Measurements from ENCODE around the gene SPIRE2. TPM values are rescaled to one million over a fixed set of nuclear protein-coding genes. Genes with fewer than 3 reads are reported as not detected.

SPIRE2 gene
- total RNA-seq, 2 donors from 2014 or later = 70.2 to 97.7 TPM

DNA sequence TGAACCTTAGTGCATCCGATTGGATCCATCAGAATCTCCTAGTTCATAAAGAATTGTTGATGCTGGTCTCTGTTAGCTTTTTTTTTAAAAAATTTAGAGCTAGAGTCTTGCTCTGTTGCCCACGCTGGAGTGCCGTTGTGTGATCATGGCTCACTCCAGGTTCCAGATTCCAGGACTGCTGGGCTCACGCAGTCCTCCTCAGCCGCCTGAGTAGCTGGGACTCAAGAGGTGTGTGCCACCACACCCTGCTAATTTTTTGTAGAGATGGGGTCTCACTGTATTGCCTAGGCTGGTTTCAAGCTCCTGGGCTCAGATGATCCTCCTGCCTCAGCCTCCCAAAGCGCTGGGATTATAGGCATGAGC, 53.1 kb downstream of the SPIRE2 start:
- ATAC-seq (no peak), DNase-seq (no peak)
- intact Hi-C loops (cut with DNase I, micrococcal nuclease) = no loop called here

DNA sequence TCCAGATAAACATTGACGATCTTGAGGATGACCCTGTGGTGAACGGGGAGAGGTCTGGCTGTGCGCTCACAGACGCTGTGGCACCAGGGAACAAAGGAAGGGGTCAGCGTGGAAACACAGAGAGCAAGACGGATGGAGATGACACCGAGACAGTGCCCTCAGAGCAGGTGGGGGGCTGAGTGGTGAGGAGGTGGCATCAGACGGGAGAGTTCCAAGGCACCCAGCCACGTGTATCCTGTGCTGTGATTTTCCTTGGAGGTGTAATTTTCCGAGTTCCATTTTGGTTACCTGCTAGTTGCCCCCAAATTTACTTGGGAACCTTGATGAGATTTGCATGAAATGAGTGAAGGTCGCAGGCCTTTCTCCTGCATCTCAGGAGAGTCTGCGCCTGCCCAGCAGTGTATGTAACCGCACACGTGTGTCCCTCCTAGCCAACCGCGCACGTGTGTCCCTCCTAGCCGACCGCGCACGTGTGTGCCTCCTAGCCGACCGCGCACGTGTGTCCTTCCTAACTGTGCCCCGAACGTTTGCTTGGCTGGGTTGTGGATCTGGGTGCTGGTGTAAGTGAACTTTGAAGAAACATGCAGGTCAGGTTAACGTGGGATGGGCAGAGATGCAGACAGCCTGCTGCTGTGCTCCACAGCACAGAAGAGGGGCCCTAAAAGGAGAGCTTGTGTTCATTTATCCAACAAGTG, 55.2 kb downstream of the SPIRE2 start:
- no peak for DNase-seq
- no peak for ATAC-seq
- intact Hi-C loops (cut with DNase I, micrococcal nuclease) = no loop called here

DNA sequence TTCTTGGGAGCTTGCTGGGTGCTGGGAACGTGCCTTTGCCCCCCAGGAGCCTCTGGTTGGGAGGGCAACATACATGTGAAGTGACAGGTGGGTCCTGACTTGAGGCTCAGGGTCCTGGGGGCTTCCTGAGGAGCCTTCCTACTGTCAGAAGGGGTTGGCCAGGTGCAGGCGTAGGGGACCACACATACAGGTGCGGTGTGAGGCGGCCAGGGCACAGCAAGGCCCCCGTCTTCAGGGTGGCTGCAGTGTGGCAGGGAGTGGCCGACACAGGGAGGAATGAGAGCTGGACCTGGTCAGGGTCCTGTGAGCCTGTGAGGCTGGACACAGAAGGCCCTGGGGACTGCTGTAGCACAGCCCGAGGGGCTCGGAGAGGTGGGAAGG, 55.8 kb downstream of the SPIRE2 start:
- no peak for DNase-seq
- ATAC-seq = no peak
- intact Hi-C loops (cut with DNase I, micrococcal nuclease) = no loop called here

DNA sequence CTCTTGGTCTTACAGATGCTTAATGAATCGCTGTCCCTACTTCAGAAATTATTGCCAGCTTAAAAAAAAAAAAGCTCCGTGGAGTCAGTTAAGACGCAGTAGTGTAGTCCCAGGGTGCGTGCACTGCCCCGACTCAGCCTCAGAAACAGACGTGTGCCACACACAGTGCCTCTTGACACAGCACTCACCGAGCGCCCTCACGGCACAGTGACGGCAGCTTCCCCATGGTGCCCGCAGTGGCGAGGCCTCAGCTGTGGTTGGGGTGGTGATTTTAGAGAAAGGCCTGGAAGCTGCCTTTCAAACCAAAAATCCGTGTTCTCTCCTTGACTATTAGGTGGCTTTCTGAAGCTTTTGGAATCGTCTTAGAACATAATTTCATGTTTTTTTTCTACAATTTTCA, 59.0 kb downstream of the SPIRE2 start:
- intact Hi-C loops (cut with DNase I, micrococcal nuclease) = no loop called here
- ATAC-seq = no peak
- DNase-seq = no peak

DNA sequence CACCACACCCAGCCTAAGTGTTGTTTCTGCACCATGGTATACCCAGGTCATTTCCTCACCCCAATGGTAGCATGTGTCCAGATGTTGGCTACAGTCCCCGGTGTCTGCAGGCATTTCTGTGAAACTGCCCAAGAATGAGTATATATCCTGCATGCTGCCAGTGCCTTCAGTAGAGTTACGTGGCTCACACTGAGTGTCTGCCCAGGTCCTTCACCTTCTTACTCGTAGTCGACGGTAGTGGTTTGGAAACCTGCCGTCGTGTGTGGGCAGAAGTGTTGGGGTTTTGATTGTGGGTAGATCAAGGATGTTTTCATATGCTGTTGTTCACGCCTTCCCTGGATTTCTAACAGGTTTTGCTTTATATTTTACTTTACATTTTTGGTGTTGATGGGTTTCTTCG, 61.9 kb downstream of the SPIRE2 start:
- intact Hi-C loops (cut with DNase I, micrococcal nuclease) = no loop called here
- no peak for DNase-seq
- no peak for ATAC-seq

DNA sequence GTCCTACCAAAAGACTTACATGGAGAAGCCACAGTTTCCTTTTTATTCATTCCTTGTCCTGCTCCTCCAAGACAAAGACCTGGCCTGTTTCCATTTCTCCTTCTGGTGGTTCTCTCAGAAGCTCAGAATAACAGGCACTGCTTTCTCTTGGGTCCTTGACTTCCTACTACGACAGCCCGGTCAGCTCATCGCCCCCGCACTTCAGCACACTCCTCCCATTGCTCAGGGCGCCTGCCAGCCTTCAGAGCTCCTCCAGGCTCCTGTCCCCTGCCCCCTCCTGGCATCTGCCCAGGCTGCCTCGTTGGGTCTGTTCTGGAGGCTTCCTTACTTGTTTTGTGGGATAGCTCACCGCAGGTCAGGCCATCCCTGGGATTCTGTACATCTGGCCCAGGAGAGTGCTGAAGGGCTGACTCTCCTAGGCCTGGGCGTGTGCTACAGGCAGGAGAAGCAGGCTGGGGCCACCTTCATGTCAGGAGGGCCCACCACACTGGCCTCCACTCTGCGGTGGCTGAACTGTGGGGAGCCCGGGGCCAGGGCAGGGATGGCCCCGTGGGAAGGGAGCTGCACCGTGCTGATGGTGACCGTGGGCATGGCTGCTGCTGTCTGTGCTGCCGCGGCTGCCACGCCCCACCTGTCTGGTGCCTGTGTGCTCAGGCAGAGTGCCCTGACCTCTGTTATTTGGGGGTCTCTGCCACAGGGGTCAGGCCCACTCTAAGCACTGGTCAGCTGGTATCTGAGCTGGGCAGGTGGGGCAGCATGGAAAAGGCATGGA, 62.8 kb downstream of the SPIRE2 start:
- no peak for DNase-seq
- intact Hi-C loops (cut with DNase I, micrococcal nuclease) = no loop called here
- no peak for ATAC-seq

DNA sequence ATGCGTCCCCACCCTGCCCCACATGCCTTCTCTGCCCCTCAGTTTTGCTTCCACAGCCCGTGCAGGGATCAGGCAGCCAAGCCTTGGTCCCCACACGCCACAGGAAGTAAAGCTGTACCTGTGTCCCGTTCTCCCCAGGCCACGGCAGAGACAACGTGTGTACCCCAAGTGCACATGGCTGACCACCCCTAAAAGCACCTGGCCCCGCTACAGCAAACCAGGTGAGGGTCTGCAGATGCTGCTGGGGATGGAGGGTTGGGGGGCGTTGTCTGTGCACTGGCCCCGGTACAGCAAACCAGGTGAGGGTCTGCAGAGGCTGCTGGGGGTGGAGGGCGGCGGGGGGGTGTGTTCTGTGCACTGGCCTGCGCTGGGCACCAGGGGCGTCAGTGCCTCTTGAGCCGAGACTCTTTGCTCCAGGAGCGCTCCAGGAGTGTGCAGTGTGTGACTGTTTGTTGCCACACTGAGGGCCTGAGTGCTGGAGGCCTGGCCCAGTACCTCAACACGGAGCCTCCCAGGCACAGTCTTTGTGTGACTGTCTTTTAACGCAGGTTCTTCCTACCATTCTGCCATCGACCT, 63.9 kb downstream of the SPIRE2 start:
- intact Hi-C loops (cut with DNase I, micrococcal nuclease) = no loop called here
- ATAC-seq = no peak
- DNase-seq = no peak

DNA sequence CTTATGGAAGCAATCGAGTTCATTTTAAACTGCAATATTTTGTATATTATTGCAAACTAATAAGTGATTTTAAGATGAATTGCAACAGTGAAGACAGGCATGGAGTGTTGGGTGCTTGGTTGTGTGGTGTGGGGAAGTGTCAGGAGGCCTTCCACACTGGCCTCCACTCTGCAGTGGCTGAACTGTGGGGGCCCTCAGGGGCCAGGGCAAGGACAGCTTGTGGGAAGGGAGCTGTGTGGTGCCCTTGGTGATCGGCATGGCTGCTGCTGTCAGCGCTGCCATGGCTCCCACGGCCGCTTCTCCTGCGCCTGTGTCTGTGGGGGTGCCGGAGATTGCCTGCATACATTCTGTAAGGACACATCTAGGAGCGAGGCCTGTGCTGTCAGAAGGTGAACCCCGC, 64.4 kb downstream of the SPIRE2 start:
- DNase-seq (no peak), ATAC-seq (no peak)
- intact Hi-C loops (cut with DNase I, micrococcal nuclease) = no loop called here

DNA sequence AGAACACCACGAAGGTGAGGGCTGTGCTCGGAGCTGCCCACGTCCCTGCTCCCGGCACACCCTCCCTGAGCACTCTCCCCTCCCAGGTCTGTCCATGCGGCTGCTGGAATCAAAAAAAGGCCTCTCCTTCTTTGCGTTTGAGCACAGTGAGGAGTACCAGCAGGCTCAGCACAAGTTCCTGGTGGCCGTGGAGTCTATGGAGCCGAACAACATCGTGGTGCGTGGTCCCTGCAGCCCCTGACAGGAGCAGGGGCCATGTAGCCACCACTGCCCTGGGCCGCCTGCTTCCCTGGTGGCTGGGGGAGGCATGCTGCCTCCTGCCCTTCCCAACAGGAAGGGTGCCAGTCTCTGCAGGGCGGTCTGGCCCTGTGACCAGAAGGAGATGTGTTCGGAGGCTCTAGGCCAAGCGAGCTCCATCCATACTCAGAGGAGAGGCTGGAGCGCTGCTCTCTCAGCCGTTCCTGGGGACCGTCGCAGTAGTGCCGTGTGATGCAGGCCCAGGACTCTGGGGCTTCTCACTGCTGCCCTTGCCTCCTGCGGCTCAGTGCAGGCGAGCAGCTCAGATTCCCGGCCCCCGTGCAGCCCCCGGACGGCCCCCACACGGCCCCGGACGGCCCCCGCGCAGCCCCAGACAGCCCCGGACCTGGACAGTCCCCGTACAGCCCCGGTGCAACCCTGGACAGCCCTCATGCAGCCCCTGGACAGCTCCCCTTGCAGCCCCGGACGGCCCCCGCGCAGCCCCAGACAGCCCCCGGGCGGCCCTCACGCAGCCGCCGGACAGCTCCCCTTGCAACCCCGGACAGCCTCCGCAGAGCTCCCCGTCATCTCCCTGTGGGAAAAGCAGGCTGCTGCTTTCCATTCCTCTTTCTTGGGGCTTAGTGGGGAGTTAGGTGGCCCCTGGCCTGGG, 65.6 kb downstream of the SPIRE2 start:
- no peak for ATAC-seq
- intact Hi-C loops (cut with DNase I, micrococcal nuclease) = no loop called here
- no peak for DNase-seq

DNA sequence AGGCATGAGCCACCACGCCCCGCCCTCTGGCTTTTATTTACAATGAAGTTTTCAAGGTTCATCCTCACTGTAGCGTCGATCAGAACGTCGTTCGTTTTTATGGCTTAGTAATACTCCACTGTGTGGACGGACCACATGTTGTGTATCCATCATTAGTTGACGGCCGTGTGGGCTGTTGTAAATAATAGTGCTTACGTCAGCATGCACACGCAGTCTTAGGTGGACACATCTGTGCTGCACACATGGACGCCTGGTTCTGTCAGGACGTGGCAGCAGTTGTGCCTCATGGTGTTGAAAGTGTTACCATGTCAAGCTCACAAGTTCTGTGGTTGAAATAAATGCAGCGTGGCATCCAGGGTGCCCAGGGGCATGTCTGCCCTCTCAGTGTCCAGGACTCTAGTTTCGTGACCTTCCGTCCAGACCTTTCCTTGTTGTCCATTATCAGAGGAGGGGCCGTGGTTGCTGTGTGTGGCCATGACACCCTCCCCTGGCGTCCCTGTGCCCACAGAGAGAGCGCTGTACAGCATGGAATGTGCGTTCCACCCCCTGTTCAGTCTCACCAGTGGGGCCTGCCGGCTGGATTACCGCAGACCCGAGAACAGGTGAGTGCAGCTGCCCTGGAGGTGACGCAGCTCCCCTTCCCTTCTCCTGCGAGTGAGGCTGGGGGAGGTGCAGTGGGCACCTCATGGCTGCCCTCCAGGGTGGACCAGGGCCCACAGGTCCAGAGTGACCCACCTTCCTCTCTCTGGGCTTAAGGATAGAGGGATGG, 67.4 kb downstream of the SPIRE2 start:
- intact Hi-C loops (cut with DNase I, micrococcal nuclease) = no loop called here
- DNase-seq = no peak
- ATAC-seq = no peak

DNA sequence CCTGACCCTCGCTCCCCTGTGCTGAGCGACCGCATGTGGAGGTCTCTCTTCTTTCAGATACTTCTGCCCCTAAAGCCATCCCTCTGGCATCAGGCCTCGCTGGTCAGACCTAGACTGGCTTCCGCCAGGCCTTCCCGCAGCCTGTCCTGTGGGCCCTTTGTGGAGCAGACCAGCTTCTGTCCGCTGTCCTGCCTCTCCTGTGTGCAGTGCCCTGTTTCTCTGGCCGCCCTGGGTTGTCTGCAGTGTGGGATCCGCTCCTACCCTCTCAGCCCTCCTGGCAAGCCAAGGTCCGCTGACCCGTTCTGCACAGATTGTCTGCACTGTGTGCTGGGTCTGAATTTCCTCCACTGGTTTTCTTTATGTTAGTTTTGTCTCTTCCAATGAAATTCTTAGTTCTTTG, 68.9 kb downstream of the SPIRE2 start:
- intact Hi-C loops (cut with DNase I, micrococcal nuclease) = no loop called here
- ATAC-seq = no peak
- DNase-seq = no peak

DNA sequence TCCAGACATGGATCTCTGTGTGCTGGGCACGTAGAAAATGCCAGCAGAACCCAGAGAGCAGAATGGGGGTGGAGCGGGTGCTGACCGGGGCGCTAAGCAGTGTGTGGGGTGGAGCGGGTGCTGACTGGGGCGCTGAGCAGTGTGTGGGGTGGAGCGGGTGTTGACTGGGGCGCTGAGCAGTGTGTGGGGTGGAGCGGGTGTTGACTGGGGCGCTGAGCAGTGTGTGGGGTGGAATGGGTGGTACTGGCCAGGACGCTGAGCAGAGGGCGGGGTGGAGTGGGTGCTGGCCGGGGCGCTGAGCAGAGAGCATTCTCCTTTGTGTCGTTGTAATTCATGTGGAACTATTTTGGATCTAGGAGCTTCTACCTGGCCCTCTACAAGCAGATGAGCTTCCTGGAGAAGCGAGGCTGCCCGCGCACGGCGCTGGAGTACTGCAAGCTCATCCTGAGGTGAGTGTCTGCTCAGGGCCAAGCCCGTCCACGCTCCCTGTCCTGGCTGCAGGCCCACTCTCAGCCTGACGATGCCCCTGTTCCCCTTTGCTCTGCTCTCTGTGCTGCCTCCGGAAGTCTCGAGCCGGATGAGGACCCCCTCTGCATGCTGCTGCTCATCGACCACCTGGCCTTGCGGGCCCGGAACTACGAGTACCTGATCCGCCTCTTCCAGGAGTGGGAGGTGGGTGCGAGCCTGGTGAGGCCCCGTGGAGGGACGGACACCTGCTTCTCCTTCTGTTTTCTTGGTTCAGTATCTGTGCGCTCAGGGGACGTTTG, 70.1 kb downstream of the SPIRE2 start:
- intact Hi-C loops (cut with DNase I, micrococcal nuclease) = no loop called here
- ATAC-seq = peak; percentile 75
- DNase-seq = no peak

DNA sequence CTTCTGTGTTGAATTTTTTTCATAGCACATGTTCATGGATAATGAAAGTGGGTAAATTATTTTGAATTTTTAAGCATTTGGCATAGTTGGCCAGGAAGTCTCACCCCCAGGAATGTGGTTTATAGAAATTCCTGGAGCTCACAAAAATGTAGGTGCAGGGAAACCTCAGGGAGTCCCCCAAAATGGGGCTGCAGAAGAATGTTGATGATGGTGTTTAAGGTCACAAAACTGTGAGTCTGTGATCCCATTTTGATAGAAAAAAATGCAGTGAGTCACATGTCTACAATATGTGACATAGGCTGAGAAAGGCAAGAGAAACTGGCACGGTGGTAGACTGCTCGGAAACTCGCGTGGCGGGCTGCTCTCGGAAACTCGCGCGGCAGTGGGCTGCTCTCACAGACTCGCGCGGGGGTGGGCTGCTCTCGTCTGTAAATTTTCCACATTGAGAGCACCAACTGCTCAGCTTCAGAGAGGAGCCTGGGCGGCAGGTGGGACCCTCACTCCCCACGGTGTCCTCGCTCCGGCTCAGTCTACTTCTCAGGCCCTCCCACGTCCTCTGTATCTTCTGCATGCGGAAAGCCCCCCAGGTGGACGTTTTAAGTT, 71.7 kb downstream of the SPIRE2 start:
- intact Hi-C loops (cut with DNase I, micrococcal nuclease) = no loop called here
- no peak for ATAC-seq
- no peak for DNase-seq

DNA sequence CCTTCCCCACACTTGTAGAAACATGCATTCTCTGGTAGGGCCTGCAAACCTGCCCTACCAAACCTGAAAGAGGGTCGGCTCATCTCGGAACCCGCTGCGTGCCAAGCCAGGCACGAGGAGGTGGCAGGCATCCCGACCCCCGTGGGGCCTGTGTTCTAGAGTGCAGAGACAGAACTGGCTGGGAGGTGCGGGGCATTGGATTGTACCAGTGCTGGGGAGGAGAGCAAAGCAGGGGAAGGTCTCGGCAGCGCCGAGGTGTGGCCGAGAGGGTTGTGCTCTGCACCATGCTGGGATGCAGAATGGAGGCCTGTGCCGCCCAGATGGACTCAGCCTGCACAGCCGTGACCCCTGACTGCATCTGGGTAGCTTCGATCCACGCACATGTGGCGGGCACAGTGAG, 72.6 kb downstream of the SPIRE2 start:
- no peak for DNase-seq
- no peak for ATAC-seq
- intact Hi-C loops (cut with DNase I, micrococcal nuclease) = no loop called here

DNA sequence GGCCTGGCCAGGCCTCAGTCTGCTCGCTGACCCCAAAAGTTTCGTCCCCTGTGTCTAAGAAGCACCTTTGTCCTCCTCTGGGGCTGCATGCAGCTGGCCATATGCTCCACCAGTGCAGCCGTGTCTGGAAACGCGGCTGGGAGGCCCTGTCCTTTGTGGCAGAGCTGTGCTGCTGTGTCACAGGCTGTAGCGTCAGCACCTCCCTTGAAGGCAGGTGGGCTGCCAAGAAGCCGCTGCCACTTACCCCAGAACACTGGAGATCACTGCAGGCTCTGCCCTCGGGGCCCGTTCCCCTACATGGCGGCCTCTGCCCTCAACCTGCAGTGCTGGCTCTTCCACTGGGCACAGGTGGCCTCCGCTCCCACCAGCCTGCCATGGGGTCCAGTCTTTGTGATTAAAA, 74.7 kb downstream of the SPIRE2 start:
- intact Hi-C loops (cut with DNase I, micrococcal nuclease) = no loop called here
- DNase-seq (no peak), ATAC-seq (no peak)

DNA sequence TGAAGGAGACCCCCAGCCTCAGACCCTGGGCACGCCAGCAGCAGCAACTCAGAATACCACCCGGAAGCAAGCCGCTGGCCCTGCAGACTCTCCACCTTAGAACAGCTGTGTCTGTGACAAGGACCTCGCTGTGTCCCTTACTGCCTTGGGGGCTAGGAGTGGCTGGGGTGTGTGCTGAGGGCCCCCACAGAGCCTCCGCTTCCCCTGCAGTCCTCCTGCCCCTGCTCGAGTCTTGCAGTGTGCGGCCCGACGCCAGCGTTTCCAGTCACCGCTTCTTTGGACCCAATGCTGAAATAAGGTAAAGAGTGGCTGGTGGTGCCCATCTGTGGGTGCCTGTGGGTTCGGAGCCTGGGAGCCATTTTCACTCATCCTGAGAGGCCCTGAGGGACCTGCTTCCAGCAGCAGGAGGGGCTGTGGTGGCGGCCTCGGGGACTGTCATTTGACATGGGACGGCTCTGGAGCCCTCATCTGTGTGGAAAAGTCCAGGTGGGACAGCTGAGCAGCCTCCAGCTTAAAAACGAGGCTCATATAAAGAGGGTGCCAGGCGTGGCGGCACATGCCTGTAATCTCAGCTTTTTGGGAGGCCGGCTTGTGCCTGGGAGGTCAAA, 75.7 kb downstream of the SPIRE2 start:
- ATAC-seq (peak; percentile 3), DNase-seq (no peak)
- intact Hi-C loops (cut with DNase I, micrococcal nuclease) = no loop called here

Measured in left colon (tissue), 2 donors.